T-helper 1 cell treated with Interleukin-12 subunit alpha and Interleukin-12 subunit beta and Interleukin-4 antibody, amounts not matched to agents 30 ng/mL and 1 ng/mL, for 36 hours (primary cell): ENCODE measurements around the gene ENTPD6. TPM values are rescaled to one million over a fixed set of nuclear protein-coding genes. Genes with fewer than 3 reads are reported as not detected.

Experiments
- intact Hi-C: fragments of 100-400 bp; cut with micrococcal nuclease; formaldehyde crosslinking; loops from one replicate; pipeline ENCODE4 v1.15.1; 2024
- total RNA-seq: library from RNA; stranded (reverse); gene quantifications from 2 replicates; pipeline ENCODE4 v1.2.3, GENCODE V29; 2022

Gene ENTPD6
- total RNA-seq, 1 donor from 2014 or later: 38.0 TPM

- intact Hi-C loops: no loop called here
These were observed 78.2 kb downstream of the ENTPD6 start for GRCh38 chr20:25273541-25274358.

- intact Hi-C loops: no loop called here
These were observed 79.0 kb downstream of the ENTPD6 start for GRCh38 chr20:25274481-25274880.

GRCh38 chr20:25274891-25275812, 79.6 kb downstream of the ENTPD6 start:
- intact Hi-C loops: no loop called here

- intact Hi-C loops: no loop called here
These were observed 80.5 kb downstream of the ENTPD6 start for GRCh38 chr20:25275813-25276532.

Other genes starting within 250 kb of the ENTPD6 start
- 89.9 and 98.4 TPM in 2 replicates for gene CST7, start 246.4 kb upstream of the ENTPD6 start, total RNA-seq
- gene APMAP, start 203.0 kb upstream of the ENTPD6 start, total RNA-seq: 46.2 and 47.3 TPM in 2 replicates
- gene ACSS1, start 137.6 kb upstream of the ENTPD6 start, total RNA-seq: 24.0 and 25.9 TPM in 2 replicates
- not detected in 2 replicates for gene VSX1, start 113.6 kb upstream of the ENTPD6 start, total RNA-seq
- gene PYGB, start 52.4 kb downstream of the ENTPD6 start, total RNA-seq: 31.2 and 35.7 TPM in 2 replicates
- gene ABHD12, start 195.1 kb downstream of the ENTPD6 start, total RNA-seq: 32.4 and 32.9 TPM in 2 replicates
- 23.8 and 25.7 TPM in 2 replicates for gene GINS1, start 212.0 kb downstream of the ENTPD6 start, total RNA-seq